ENCODE data around the gene HDLBP. TPM values are rescaled to one million over a fixed set of nuclear protein-coding genes. Genes with fewer than 3 reads are reported as not detected.
"Not testable (repeated sequence)": the region's sequence is repeated elsewhere in the genome, so short reads cannot be mapped to it uniquely, and the experiment has no call there.

HDLBP gene
- total RNA-seq, 1 donor from 2014 or later: 490 TPM

GRCh38 chr2:241278306-241278705 is 37.2 kb downstream of the HDLBP start:
- not testable (repeated sequence) for ATAC-seq; DNase-seq (ENCODE audit: low spot score)

- ATAC-seq (no peak), DNase-seq (ENCODE audit: low spot score) (no peak)
Observed at GRCh38 chr2:241275910-241276309, 39.6 kb downstream of the HDLBP start.

- ATAC-seq: no peak
- DNase-seq (ENCODE audit: low spot score): no peak
Observed at GRCh38 chr2:241275504-241275903, 40.0 kb downstream of the HDLBP start.

- ATAC-seq: no peak
- DNase-seq (ENCODE audit: low spot score): no peak
Observed at GRCh38 chr2:241274127-241274526, 41.3 kb downstream of the HDLBP start.

GRCh38 chr2:241273210-241274020 is 42.1 kb downstream of the HDLBP start:
- DNase-seq (ENCODE audit: low spot score): no peak

GRCh38 chr2:241272303-241273209 is 42.9 kb downstream of the HDLBP start:
- ATAC-seq: peak; percentile 72

More at GRCh38 chr2:241273210-241274020, 42.1 kb downstream of the HDLBP start:
- peak; percentile 22 for ATAC-seq

GRCh38 chr2:241271706-241272302 is 43.7 kb downstream of the HDLBP start:
- peak; percentile 83 for ATAC-seq

More at GRCh38 chr2:241272303-241273209, 42.9 kb downstream of the HDLBP start:
- DNase-seq (ENCODE audit: low spot score): peak; percentile 78

GRCh38 chr2:241270531-241270930 is 44.9 kb downstream of the HDLBP start:
- DNase-seq (ENCODE audit: low spot score): no peak

More at GRCh38 chr2:241271706-241272302, 43.7 kb downstream of the HDLBP start:
- peak; percentile 92 for DNase-seq (ENCODE audit: low spot score)

GRCh38 chr2:241269707-241270520 is 45.6 kb downstream of the HDLBP start:
- no peak for DNase-seq (ENCODE audit: low spot score)

More at GRCh38 chr2:241270531-241270930, 44.9 kb downstream of the HDLBP start:
- no peak for ATAC-seq

GRCh38 chr2:241268716-241269445 is 46.6 kb downstream of the HDLBP start:
- DNase-seq (ENCODE audit: low spot score): no peak
- ATAC-seq: no peak

More at GRCh38 chr2:241269707-241270520, 45.6 kb downstream of the HDLBP start:
- ATAC-seq: no peak

- ATAC-seq: no peak
- DNase-seq (ENCODE audit: low spot score): no peak
Observed at GRCh38 chr2:241268306-241268705, 47.2 kb downstream of the HDLBP start.

- no peak for DNase-seq (ENCODE audit: low spot score)
- no peak for ATAC-seq
Observed at GRCh38 chr2:241267249-241268067, 48.0 kb downstream of the HDLBP start.

GRCh38 chr2:241265506-241265905 is 50.0 kb downstream of the HDLBP start:
- no peak for ATAC-seq
- DNase-seq (ENCODE audit: low spot score): no peak

- DNase-seq (ENCODE audit: low spot score) (no peak), ATAC-seq (no peak)
Observed at GRCh38 chr2:241263061-241263460, 52.4 kb downstream of the HDLBP start.

GRCh38 chr2:241261628-241262027 is 53.8 kb downstream of the HDLBP start:
- DNase-seq (ENCODE audit: low spot score) (no peak), ATAC-seq (peak; percentile 21)

- ATAC-seq (no peak), DNase-seq (ENCODE audit: low spot score) (no peak)
Observed at GRCh38 chr2:241260911-241261310, 54.6 kb downstream of the HDLBP start.

GRCh38 chr2:241258505-241259280 is 56.8 kb downstream of the HDLBP start:
- DNase-seq (ENCODE audit: low spot score): no peak
- ATAC-seq: no peak
